ENCODE measurements around the gene KREMEN1. TPM values are rescaled to one million over a fixed set of nuclear protein-coding genes. Genes with fewer than 3 reads are reported as not detected.

Gene KREMEN1
- total and polyA plus RNA-seq, 2 of the 4 experiments (the other 2 are of a cell fraction) = 2.9 to 4.6 TPM

- no peak for TF ChIP-seq CTCF (conservative IDR thresholded peaks at IDR 0.05; ENCODE audit: low read depth, low read length)
These were observed 40.3 kb upstream of the KREMEN1 start (continued) for GRCh38 chr22:29032584-29032983.

DNA sequence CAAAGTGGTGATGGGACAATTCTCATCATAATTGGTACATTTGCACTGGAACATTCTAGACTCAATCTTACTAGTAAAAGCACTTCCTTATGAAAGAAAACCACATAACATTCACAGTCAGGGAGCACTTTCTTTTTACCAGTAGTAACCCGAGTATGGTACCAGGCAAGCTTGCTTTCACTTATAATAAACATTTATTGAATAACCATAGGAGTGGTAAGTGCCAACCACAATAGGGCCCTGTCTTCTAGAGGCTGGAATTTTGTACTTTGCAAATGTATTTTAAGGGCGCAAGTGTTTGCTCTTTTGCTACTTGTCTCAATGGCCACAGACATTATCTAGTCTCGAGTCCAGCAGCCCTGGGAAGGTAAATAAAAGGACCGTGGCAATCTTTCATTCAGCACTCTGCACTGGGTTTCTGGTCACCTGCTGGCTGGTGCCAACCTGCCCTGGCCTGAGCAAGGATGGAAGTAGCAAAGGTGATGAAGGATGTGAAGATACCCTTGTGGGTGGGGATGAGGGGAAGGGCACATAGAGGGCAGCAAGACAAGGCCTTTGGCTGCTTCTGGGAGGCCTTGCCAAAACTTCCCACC lies 35.4 kb upstream of the KREMEN1 start:
- Histone ChIP-seq H2AFZ (replicated peaks; ENCODE audit: low read length, poor library complexity) (no peak overlapping the region), H3K9me3 (ENCODE audit: control insufficient read depth, insufficient read depth, low read length) (no peaks in the 10 kb centered on the region), H3K56ac (ENCODE audit: extremely low read depth, insufficient read depth, low read length) (no peak overlapping the region), H3K23ac (ENCODE audit: low read depth, low read length) (no peak overlapping the region), H2AK5ac (ENCODE audit: low read depth, low read length) (no peak overlapping the region), H4K20me1 (ENCODE audit: insufficient read depth, low read length) (no peaks in the 10 kb centered on the region), H3K4me3 (ENCODE audit: insufficient read depth, low read depth, low read length) (no peak overlapping the region), H3K18ac (ENCODE audit: low read depth, low read length) (no peak overlapping the region), H3K27me3 (ENCODE audit: control insufficient read depth, insufficient read depth, low read length) (no peaks in the 10 kb centered on the region), H2BK120ac (ENCODE audit: low read depth, low read length) (no peak overlapping the region), H3K4ac (ENCODE audit: low read depth, low read length) (no peak overlapping the region), H4K91ac (ENCODE audit: insufficient read depth, low read depth, low read length) (no peak overlapping the region), H3K9me1 (ENCODE audit: insufficient read depth, low read length) (peaks cover 4% of the 10 kb centered on the region), H2AK9ac (replicated peaks; ENCODE audit: low read depth, low read length, poor library complexity) (no peak overlapping the region), H3K9ac (ENCODE audit: low read depth, low read length) (no peak overlapping the region), H3K79me1 (ENCODE audit: low read depth in 1 of 2, low read length in 2 of 2) (peaks cover 11 to 24% of the 10 kb centered on the region in 2 experiments; a peak in 3 of 4 replicates), H3K36me3 (ENCODE audit: control insufficient read depth, insufficient read depth, low read length) (no peaks in the 10 kb centered on the region), H4K5ac (ENCODE audit: low read depth, low read length) (no peak overlapping the region), H2BK5ac (ENCODE audit: low read depth, low read length, poor library complexity, severe bottlenecking) (no peak overlapping the region), H3K4me1 (ENCODE audit: control insufficient read depth, insufficient read depth, low read length) (peaks cover 4% of the 10 kb centered on the region), H3K14ac (replicated peaks; ENCODE audit: low read depth, low read length) (no peak overlapping the region), H4K8ac (ENCODE audit: low read depth in 2 of 2, low read length in 2 of 2) (no peak overlapping the region), H3K27ac (ENCODE audit: insufficient read depth, low read length) (no peak overlapping the region), H2BK15ac (ENCODE audit: low read depth, low read length) (no peak overlapping the region), H3K4me2 (ENCODE audit: low read depth, low read length) (no peak overlapping the region), H2BK20ac (ENCODE audit: low read depth, low read length) (no peak overlapping the region)
- POLR2A ChIA-PET (ENCODE audit: unreplicated experiment) = no interaction called here
- BruUV-seq (replicated peaks) = no TSS peak
- TF ChIP-seq MXI1 (IDR thresholded peaks at IDR 0.05; ENCODE audit: borderline replicate concordance, low read depth, low read length) (no peak), MAZ (IDR thresholded peaks at IDR 0.05; ENCODE audit: borderline replicate concordance, low read depth, low read length) (no peak)
- in situ Hi-C loops (cut with MboI; ENCODE audit: low sequenced_read_pairs) = loop anchor here (5.0 to 10.0 kb wide), 2 partner anchors 180 to 433 kb away; no protein-coding TSS in a partner anchor
- ATAC-seq (ENCODE audit: low read depth) (no peak), DNase-seq (no peak)
- intact Hi-C loops (cut with micrococcal nuclease) = no loop called here
- dilution Hi-C loops (cut with HindIII; ENCODE audit: low sequenced_read_pairs, unreplicated experiment) = no loop called here
- CTCF ChIA-PET = no interaction called here
- 83% methylated on average over 1 of the region's 4 CpGs; no CpG with 5 or more reads in 1 of the 2 experiments for WGBS, 2 experiments (ENCODE audit: extremely low coverage in 2 of 2, insufficient read length in 1 of 2)
